HG02763 (cell line): ENCODE measurements around the gene TMEM167B.
"Not testable (repeated sequence)": the region's sequence is repeated elsewhere in the genome, so short reads cannot be mapped to it uniquely, and the experiment has no call there.

Experiments
- ATAC-seq: cut with Tn5 transposase; IDR thresholded peaks from one replicate; pipeline ENCODE4 v1.9.1; 2021; ENCODE audit warnings: mild to moderate bottlenecking, moderate library complexity; ENCODE audit not compliant: unreplicated experiment

The TMEM167B gene

DNA sequence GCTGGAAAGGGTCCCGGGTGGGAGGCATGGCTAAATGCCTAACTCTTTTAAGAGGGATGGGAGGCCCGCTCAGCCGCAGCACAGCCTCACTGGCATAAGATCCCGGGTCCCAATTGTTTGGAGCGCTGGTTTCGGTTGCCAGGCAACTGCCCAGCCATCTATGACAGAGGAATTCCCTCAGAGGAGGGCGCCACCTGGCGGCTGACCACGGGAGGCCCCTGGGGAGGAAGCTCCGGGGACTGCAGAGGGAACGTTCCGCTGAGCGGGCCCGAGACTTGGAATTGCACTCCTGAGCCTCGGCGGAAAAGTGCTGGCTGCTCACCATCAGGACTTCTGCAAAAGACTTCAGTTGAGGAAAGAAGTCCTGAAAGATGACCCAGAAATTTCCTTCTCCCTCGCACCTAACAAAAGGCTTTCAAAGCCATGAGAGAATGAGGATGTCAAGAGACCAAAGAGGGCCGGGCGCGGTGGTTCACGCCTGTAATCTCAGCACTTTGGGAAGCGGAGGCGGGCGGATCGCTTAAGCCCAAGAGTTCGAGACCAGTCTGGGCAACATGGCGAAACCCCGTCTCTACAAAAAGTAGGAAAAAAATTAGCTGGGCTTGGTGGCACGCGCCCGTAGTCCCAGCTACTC, 22.2 kb downstream of the TMEM167B start:
- peak; percentile 73 for ATAC-seq

DNA sequence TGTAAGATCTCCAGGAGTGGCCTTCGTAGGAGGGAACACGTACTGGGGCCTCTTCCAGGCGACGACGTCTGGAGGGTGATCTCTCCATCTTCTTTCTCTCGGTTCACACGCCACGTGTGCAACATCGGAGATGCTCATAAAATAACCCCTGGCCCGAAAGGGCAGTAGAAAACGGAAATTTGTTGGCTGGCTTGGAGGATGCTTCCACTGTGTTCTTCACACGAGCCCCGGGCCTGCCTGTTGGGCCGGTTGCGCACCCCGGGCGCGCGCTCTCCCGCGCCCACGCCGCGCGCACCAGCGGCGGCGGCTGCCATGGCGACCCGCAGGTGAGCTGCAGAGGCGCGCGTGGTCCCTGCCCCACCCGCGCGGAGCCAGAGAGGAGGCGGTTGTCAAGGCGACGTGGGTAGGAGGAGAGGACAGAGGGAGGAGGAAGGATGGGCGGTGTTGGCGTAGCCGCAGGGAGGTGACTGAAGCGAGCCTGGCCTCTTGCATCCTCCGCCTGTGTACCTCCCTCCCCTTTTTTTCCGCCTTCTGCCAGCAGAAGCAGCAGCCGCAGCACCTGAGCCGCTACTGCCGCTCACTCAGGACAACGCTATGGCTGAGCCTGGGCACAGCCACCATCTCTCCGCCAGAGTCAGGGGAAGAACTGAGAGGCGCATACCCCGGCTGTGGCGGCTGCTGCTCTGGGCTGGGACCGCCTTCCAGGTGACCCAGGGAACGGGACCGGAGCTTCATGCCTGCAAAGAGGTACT, 23.2 kb downstream of the TMEM167B start, which contains the start of gene ELAPOR1:
TSS of gene ELAPOR1 (plus strand) at position 526 of the 752 bp plus-strand sequence. CDS start at position 595, 69 bp downstream.
- peak; percentile 46 for ATAC-seq

DNA sequence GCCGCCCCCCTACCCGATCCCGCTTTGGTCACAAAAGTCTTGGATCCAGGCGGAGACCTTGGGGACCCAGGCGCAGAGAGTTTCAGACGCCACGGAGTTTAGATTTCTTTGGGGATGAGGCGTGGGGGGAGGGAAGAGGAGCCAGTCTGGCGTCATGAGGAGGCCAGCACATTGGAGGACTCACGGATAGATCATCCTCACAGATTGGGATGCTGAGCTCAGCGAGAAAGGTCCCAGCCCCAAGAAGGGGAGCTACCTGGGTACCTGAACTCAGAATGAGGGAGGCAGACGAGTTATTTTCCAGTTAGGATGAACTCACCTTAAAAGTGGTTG, 23.7 kb downstream of the TMEM167B start:
- no peak for ATAC-seq

DNA sequence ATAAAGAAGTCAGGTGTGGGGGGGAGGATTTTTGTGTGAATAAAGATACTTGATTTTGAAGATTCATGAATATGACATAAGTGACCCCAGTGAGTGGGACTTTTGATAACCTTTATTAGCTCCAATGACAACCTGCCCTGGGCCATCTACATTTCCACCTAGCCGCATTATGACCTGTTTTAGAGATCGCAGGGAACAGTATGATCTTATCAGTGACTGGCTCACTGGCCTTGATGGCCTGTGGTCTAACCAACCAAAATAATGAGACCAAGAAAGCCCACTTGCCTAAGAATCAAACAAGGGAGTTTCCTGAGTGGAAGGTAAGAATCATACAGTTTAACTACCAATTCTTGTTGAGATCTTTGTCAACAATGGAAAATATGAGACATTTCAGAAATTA, 25.1 kb downstream of the TMEM167B start:
- no peak for ATAC-seq

DNA sequence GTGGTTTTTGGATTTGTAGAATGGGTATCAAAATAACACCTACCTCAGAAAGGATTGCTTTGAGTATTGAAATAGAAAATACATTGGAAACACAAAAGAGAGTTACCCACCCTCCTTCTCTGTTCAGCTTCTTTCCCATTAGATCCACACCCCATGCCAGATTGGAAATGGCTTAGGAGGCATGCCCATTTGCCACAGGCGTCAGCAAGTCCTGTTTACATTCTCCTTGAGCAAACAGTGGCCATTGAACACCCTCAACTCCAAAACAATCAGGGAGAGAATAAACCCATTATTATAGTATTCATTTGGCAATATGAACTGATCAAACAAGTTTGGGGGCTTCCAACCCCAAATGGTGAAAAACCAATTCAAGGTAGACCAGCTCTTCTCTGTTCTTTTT, 25.7 kb downstream of the TMEM167B start:
- no peak for ATAC-seq

DNA sequence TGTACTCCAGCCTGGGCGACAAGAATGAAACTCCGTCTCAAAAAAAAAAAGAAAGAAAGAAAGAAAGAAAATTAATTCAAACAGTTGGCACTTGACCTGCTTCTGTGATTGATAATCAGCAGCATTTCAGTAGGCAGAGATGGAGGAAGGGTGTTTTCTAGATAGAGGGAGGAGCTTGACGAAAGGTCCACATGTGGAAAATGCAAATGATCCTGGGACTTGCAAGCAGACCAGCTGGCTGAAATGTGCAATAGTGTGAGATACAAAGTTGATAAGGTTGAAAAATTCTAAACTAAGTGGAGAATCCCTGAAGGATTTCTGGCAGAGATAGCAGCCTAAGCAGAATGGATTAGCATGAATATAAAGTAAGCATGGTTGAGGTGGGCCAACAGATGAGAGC, 27.5 kb downstream of the TMEM167B start:
- ATAC-seq: no peak

DNA sequence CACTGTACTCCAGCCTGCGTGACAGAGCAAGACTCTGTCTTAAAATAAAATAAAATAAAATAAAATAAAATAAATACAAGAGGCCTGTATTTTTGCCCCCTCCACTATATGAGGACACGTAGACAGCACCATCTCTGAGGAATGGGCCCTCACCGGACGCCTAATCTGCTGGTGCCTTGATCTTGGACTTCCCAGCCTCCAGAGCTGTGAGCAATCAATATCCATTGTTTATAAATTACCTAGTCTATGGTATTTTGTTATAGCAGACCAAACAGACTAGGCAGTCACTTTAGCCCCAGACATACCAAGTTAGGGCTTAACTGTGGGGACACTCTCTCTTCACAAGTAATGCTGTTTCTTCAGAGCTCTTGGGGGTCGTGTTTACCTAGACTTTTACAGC, 29.8 kb downstream of the TMEM167B start:
- no peak for ATAC-seq

DNA sequence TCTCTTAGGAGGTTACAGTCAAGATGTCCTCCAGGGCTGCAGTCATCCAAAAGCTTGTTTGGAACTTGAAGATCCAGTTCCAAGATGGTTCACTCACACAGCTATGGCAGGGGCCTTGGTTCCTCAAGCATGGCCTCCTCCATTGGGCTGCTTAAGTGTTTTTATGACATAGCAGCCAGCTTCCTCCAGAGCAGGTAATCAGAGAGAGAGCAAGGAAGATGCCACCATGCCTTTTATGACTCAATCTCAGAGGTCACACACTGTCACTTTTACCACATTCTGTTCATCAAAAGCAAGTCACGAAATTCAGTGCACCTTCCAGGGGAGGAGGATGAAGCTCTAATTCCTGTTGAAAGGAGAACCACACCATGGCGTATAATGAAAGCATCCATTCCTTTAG, 40.5 kb downstream of the TMEM167B start:
- ATAC-seq: no peak

DNA sequence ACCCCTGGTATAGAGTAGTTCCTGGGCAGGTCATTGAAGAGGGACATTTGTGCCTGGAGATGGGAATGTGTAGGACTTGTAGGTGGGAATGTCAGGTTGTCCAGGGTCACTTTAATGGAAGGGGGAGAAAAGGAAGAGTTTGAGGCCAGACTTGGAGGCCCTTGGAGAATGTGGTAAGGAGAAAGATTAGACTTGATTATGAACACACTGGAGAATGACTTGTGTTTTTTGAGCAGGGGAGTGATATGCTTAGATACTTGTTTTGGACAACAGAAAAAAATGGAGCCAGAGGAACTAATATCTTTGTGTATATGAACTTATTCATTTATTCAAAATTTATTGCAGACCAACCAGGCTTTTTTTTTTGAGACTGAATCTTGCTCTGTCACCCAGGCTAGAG, 41.2 kb downstream of the TMEM167B start:
- no peak for ATAC-seq

DNA sequence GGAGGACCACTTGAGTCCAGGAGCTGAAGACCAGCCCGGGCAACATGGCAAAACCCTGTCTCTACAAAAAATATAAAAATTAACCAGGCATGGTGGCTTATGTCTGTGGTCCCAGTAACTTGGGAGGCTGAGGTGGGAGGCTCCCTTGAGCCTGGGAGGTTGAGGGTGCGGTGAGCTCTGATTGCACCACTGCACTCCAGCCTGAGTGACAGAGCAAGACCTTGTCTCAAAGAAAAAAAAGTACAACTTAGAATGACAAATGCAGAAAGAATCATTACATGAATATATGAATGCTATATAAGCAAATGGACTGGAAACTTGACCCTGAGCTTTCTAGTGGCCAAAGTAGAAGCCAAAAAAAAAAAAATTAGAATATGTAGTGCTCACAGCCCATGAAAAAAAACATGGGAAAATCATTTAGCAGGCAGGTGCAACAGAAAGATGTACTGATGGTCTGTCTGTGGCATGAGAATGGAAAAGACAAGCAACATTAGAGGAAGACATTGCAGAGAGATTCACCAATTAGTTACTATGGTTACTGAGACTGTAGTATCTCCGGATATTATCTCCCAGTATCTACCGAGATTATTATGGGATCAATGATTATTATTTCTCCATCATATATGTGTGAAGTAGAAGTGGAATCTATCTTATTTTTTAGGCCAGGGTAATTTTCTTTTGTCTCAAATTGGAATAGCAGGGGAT, 42.6 kb downstream of the TMEM167B start:
- ATAC-seq: no peak

DNA sequence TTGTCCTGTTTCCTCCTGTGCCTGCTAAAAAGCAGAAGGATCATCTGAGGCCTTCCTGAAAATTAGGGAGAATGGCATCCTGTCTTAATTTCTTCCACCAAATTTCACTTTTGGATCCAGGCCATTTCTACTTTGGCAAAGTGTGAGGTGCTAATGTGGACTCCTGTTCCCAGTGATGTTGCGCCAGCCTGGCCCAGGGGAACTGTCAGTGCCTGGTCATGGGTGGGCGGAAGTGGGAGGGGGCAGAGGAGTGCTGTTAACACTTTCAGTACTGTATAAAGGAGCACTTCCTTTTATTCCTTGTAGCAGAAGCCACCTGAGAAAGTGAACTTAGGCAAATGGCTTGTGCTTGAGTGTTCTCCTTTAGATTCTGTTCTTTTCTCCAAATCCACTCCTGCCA, 43.3 kb downstream of the TMEM167B start:
- peak; percentile 54 for ATAC-seq

DNA sequence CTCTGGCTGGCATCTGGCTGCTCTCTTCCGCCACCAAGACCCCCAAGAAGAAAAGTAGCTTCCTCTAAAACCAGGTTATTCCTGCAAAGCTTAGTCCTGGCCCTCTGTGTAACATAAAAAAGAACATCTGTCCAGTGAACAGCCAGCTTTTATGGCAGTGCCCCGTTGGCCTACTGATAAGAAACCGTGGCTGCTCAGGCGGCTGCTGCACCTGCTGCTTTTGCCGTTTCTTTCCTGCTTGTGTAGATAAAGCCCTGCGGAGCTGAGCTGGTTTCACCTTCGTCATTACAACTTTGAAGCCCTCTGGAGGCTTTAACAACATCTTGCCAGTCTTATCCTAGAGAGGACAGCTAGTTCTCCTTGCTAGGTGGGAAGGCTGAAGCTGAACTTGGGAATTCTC, 43.9 kb downstream of the TMEM167B start:
- no peak for ATAC-seq

DNA sequence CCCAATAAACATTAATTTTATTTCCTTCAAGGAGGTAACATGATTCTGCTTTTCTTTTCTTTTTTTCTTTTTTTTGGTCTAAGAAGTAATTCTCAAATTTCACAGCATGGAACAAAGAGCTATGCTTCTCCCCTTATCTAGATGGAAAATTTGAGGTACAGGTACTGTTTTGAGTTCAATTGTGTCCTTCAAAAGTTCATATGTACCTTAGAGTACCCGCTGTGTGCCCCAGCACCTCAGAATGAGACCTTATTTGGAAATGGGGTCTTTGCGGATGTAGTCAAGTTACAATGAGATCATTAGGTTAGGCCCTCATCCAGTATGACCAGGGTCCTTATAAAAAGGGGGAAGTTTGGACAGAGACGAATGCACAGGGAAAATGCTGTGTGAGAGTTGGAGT, 45.4 kb downstream of the TMEM167B start:
- ATAC-seq: no peak

DNA sequence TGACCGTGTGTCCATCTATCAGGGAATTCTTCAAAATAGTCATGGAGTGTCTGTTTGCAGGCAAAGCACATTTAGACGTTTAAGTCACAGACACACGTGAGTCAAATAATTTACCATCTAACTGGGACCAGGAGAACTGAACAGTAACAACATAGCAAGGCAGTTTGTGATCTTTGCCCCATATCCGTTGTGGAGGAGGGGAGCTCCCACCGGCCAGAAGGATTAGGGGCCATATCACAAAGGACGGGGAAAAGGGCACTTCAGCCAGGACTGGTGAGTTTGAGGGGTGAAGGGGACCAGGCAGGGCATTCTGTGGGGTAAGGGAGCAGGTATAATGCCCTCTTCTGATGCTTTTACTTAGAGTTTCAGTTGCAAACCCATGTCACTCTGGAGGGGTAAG, 46.2 kb downstream of the TMEM167B start:
- no peak for ATAC-seq

DNA sequence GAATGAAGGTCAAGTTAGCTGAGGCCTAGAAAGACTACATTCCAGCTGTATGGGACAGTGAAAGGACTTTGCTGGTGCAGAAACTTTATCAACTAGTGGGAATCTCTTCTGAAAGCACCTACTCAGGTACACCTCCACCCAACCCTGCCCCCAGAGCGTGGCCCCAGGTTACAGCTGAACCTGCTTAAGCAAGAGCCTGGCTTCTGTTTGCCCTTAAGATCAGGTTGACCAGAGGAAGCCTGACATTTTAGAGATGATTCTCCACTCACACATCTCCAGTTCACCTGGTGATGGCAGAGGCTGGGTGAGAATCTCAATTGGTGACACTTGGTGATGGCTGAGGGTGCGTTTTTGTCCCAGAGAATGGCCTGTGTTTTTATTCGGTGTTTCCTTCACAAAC, 47.4 kb downstream of the TMEM167B start:
- no peak for ATAC-seq

DNA sequence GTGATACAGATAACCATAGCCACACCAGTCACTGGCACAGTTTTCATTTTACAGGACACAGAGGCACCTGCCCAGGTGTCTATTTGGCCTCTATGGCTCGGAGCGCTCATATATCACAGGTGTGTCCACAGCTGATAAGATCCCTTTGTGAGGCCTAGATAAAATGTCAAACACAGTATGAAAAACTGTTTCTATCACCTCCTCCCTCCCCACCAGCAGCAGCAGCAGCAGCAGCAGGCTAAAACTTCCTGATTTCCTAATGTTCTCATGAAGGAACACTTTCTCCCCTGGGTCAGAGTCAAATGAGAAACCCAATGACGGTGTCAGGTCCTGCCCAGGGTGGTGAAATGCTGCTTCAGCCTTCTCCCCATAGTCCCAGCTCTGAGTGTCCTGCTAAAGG, 47.8 kb downstream of the TMEM167B start:
- ATAC-seq: no peak

DNA sequence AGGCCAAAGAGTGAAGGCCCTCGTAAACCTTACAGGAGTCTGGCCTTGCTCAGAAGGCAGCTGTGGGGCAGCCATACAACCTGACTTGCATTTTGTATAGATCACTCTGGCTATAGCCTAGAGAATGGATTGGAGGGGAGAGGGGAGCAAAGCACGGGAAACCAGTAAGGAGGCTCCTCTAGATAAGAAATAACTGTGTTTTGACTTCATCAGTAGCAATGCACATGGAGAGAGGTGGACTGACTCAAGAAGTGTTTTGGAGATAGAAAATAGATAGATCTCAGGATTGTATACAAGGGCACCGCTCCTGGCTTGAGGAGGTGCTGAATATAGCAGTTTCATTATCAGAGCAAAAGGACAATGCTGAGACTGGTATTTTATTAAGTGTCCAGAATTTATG, 49.8 kb downstream of the TMEM167B start:
- no peak for ATAC-seq

DNA sequence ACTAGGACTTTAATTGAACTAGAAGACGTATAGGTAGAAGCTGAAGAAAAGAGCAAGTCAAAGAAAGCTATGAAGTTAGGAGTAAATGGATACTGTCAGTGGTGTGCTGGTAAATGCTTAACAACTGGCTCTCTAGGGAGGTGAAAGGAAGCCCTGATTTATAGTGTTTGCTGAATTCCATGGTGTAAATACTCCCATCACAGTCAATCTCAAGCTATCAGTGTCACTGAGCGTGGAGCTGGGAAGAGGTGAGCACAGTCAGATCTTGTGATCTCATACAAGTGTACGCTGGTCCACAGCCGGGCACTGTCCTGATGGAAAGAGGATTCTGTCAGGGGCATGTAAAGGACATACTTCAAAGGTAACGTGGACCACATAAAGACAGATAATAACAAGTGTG, 51.7 kb downstream of the TMEM167B start:
- ATAC-seq: no peak

DNA sequence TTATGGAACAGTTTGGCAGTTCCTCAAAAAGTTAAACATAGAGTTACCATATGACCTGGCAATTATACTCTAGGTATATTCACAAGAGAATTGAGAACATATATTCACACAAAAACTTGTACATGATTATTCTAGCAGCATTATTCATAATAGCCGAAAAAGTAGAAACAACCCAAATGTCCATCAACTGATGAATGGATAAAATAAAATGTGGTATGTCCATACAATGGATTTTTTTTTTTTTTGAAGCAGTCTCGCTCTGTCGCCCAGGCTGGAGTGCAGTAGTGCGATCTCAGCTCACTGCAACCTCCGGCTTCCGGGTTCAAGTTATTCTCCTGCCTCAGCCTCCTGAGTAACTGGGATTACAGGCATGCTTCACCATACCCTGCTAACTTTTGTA, 52.2 kb downstream of the TMEM167B start:
- ATAC-seq: not testable (repeated sequence)
